HG03565 (cell line): Measurements from ENCODE around the gene LRTM2.

Source experiments
- ATAC-seq: cut with Tn5 transposase; IDR thresholded peaks from one replicate; pipeline ENCODE4 v1.9.1; 2021; ENCODE audit warnings: mild to moderate bottlenecking, moderate library complexity; ENCODE audit not compliant: unreplicated experiment

Gene LRTM2

GRCh38 chr12:1829306-1829900 lies 9.0 kb downstream of the LRTM2 start:
- no peak for ATAC-seq

- ATAC-seq: no peak
Measured at GRCh38 chr12:1830401-1830845, 10.1 kb downstream of the LRTM2 start.

GRCh38 chr12:1830981-1831963 lies 10.9 kb downstream of the LRTM2 start:
- no peak for ATAC-seq

GRCh38 chr12:1832801-1833595 lies 12.6 kb downstream of the LRTM2 start:
- no peak for ATAC-seq

- no peak for ATAC-seq
Measured at GRCh38 chr12:1833596-1834028, 13.2 kb downstream of the LRTM2 start.

- ATAC-seq: no peak
Measured at GRCh38 chr12:1834186-1834925, 14.0 kb downstream of the LRTM2 start.

GRCh38 chr12:1835211-1836131 lies 15.1 kb downstream of the LRTM2 start:
- no peak for ATAC-seq

GRCh38 chr12:1836241-1836803 lies 16.0 kb downstream of the LRTM2 start:
- ATAC-seq: no peak

GRCh38 chr12:1836854-1837421 lies 16.6 kb downstream of the LRTM2 start:
- ATAC-seq: no peak

GRCh38 chr12:1837541-1838204 lies 17.3 kb downstream of the LRTM2 start:
- no peak for ATAC-seq

- no peak for ATAC-seq
Measured at GRCh38 chr12:1838205-1838993, 18.0 kb downstream of the LRTM2 start.

GRCh38 chr12:1838994-1839365 lies 18.6 kb downstream of the LRTM2 start:
- no peak for ATAC-seq

GRCh38 chr12:1839464-1839863 lies 19.1 kb downstream of the LRTM2 start:
- no peak for ATAC-seq

- ATAC-seq: no peak
Measured at GRCh38 chr12:1839956-1840951, 19.9 kb downstream of the LRTM2 start.

GRCh38 chr12:1840981-1841425 lies 20.6 kb downstream of the LRTM2 start:
- ATAC-seq: no peak

GRCh38 chr12:1841586-1842182 lies 21.3 kb downstream of the LRTM2 start:
- no peak for ATAC-seq
